H1 (cell line): ENCODE measurements around the gene FEZF1. TPM values are rescaled to one million over a fixed set of nuclear protein-coding genes. Genes with fewer than 3 reads are reported as not detected.

Source experiments
- CTCF ChIA-PET: fragments of 300-600 bp; sonication (Branson Sonifier 250); formaldehyde crosslinking; loops from one replicate; lab custom pipeline; 2021; ENCODE audit not compliant: partially characterized antibody; lab: Charles Lee
- POLR2A ChIA-PET: fragments of 300-600 bp; sonication (Branson Sonifier 250); formaldehyde crosslinking; loops from one replicate; lab custom pipeline; 2021; ENCODE audit warnings: inconsistent platforms; ENCODE audit not compliant: partially characterized antibody; lab: Charles Lee
- DNase-seq, 2 experiments: peaks; one replicate each; pipeline versions ENCODE4 v3.0.0 to v3.0.0-alpha.2; 2010 to 2022; ENCODE audit warnings: low spot score in 2 of 2, low read depth in 1 of 2, mixed read lengths in 1 of 2
- FAIRE-seq: peaks from 2 replicates; lab custom pipeline; 2011; peaks lifted over from hg19 to GRCh38; lab: Jason Lieb, UNC
- H2AFZ ChIP-seq: 2 replicates; pipeline ENCODE4 v1.8.1; 2012; ENCODE audit warnings: low read length, inconsistent platforms
- H2AK5ac ChIP-seq: 2 replicates; pipeline ENCODE4 v1.6.1; 2013; ENCODE audit warnings: low read depth, low read length
- H2BK120ac ChIP-seq: replicated peaks from 2 replicates; pipeline ENCODE3; 2013; ENCODE audit warnings: low read depth, low read length, inconsistent platforms
- H2BK12ac ChIP-seq: 2 replicates; pipeline ENCODE4 v1.6.1; 2013; ENCODE audit warnings: low read depth, low read length
- H2BK15ac ChIP-seq: 2 replicates; pipeline ENCODE4 v1.6.1; 2013; ENCODE audit warnings: low read length
- H2BK20ac ChIP-seq: 2 replicates; pipeline ENCODE4 v1.6.1; 2013; ENCODE audit warnings: low read length
- H2BK5ac ChIP-seq: 2 replicates; pipeline ENCODE4 v1.6.1; 2013; ENCODE audit warnings: low read depth, low read length
- H3K14ac ChIP-seq: 2 replicates; pipeline ENCODE4 v1.6.1; 2013; ENCODE audit warnings: inconsistent platforms; ENCODE audit not compliant: insufficient read length
- H3K18ac ChIP-seq: 2 replicates; pipeline ENCODE4 v1.6.1; 2013; ENCODE audit warnings: low read length; ENCODE audit errors: extremely low read depth
- H3K23ac ChIP-seq: 2 replicates; pipeline ENCODE4 v1.6.1; 2013; ENCODE audit warnings: inconsistent platforms; ENCODE audit not compliant: insufficient read length
- H3K23me2 ChIP-seq: 2 replicates; pipeline ENCODE4 v1.6.1; 2013; ENCODE audit warnings: low read depth, low read length
- H3K27ac ChIP-seq: 2 replicates; pipeline ENCODE4 v1.6.1; 2011; ENCODE audit warnings: low read depth, low read length, inconsistent platforms
- H3K27me3 ChIP-seq, 4 experiments: replicated peaks in 1 of 4; 1 replicate in 1 of 4; 2 replicates in 3 of 4; pipeline versions ENCODE4 v1.6.1 to v1.8.1; 2011 to 2013; ENCODE audit warnings: low read length in 3 of 4, mild to moderate bottlenecking in 3 of 4, inconsistent platforms in 2 of 4, mixed read lengths in 2 of 4, moderate library complexity in 1 of 4; ENCODE audit not compliant: control insufficient read depth in 3 of 4, insufficient read depth in 3 of 4; ENCODE audit errors: extremely low read depth in 1 of 4
- H3K36me3 ChIP-seq, 4 experiments: 2 replicates each; pipeline versions ENCODE4 v1.6.1 to v1.8.1; 2011 to 2013; ENCODE audit warnings: mild to moderate bottlenecking in 4 of 4, low read length in 3 of 4, moderate library complexity in 2 of 4, control low read depth in 1 of 4, inconsistent platforms in 1 of 4; ENCODE audit not compliant: insufficient read depth in 4 of 4, control insufficient read depth in 2 of 4
- H3K4ac ChIP-seq: replicated peaks from 2 replicates; pipeline ENCODE3; 2013; ENCODE audit warnings: low read length, low read depth, mixed read lengths, inconsistent platforms; ENCODE audit not compliant: insufficient read length
- H3K4me1 ChIP-seq, 4 experiments: replicated peaks in 1 of 4; 1 replicate in 1 of 4; 2 replicates in 3 of 4; pipeline versions ENCODE4 v1.6.1 to v1.8.1; 2011 to 2013; ENCODE audit warnings: low read length in 3 of 4, inconsistent platforms in 2 of 4, mixed read lengths in 1 of 4; ENCODE audit not compliant: insufficient read depth in 4 of 4, control insufficient read depth in 3 of 4
- H3K4me2 ChIP-seq, 2 experiments: 2 replicates each; pipeline versions ENCODE4 v1.6.1 to v1.8.1; 2011 to 2013; ENCODE audit warnings: low read depth in 2 of 2, low read length in 2 of 2, control low read depth in 1 of 2, inconsistent platforms in 1 of 2, mild to moderate bottlenecking in 1 of 2; ENCODE audit not compliant: insufficient read depth in 1 of 2
- H3K4me3 ChIP-seq, 4 experiments: fragments of 200-600, 300-600 bp in 1 of 4; sonication (generic), shearing (Covaris generic), sonication (Bioruptor Twin) in 1 of 4; 2 replicates each; pipeline versions ENCODE4 v1.5.1 to v1.8.1; 2011 to 2016; ENCODE audit warnings: low read length in 4 of 4, low read depth in 3 of 4, control low read depth in 2 of 4, inconsistent platforms in 2 of 4, mild to moderate bottlenecking in 2 of 4, mixed read lengths in 1 of 4, moderate library complexity in 1 of 4; ENCODE audit not compliant: insufficient read depth in 2 of 4; ENCODE audit errors: extremely low read depth in 1 of 4
- H3K56ac ChIP-seq: replicated peaks from 2 replicates; pipeline ENCODE3; 2013; ENCODE audit warnings: low read depth, mild to moderate bottlenecking, mixed read lengths, low read length, inconsistent platforms; ENCODE audit not compliant: insufficient read length
- H3K79me1 ChIP-seq: 2 replicates; pipeline ENCODE4 v1.6.1; 2013; ENCODE audit warnings: low read depth, low read length, control low read depth
- H3K79me2 ChIP-seq, 2 experiments: 2 replicates each; pipeline versions ENCODE4 v1.6.1 to v1.8.1; 2012 to 2013; ENCODE audit warnings: low read length in 2 of 2, mild to moderate bottlenecking in 2 of 2, inconsistent platforms in 1 of 2; ENCODE audit not compliant: insufficient read depth in 2 of 2, control insufficient read depth in 1 of 2
- H3K9ac ChIP-seq, 4 experiments: replicated peaks in 1 of 4; 1 replicate in 1 of 4; 2 replicates in 3 of 4; pipeline versions ENCODE4 v1.6.1 to v1.8.1; 2011 to 2013; ENCODE audit warnings: low read depth in 3 of 4, low read length in 3 of 4, control low read depth in 2 of 4, mild to moderate bottlenecking in 2 of 4, moderate library complexity in 2 of 4, inconsistent platforms in 1 of 4; ENCODE audit errors: extremely low read depth in 1 of 4
- H3K9me3 ChIP-seq, 2 experiments: 2 replicates each; pipeline versions ENCODE4 v1.6.1 to v1.8.1; 2012 to 2013; ENCODE audit warnings: mild to moderate bottlenecking in 2 of 2, moderate library complexity in 2 of 2, control low read depth in 1 of 2, inconsistent platforms in 1 of 2, low read depth in 1 of 2, low read length in 1 of 2, mixed read lengths in 1 of 2; ENCODE audit not compliant: insufficient read depth in 2 of 2
- H4K20me1 ChIP-seq, 2 experiments: replicated peaks in 1 of 2; 2 replicates each; pipeline versions ENCODE3 to v1.8.1; 2011 to 2013; ENCODE audit warnings: inconsistent platforms in 2 of 2, low read length in 2 of 2, mild to moderate bottlenecking in 1 of 2; ENCODE audit not compliant: insufficient read depth in 2 of 2, control insufficient read depth in 1 of 2
- H4K5ac ChIP-seq: 2 replicates; pipeline ENCODE4 v1.6.1; 2013; ENCODE audit warnings: low read length, low read depth, mixed read lengths, inconsistent platforms; ENCODE audit not compliant: insufficient read length
- H4K8ac ChIP-seq: 2 replicates; pipeline ENCODE4 v1.8.0; 2013; ENCODE audit warnings: mild to moderate bottlenecking, moderate library complexity, low read length, inconsistent platforms; ENCODE audit not compliant: insufficient read depth; ENCODE audit errors: extremely low read depth
- H4K91ac ChIP-seq: replicated peaks from 2 replicates; pipeline ENCODE3; 2013; ENCODE audit warnings: low read length, mixed read lengths, inconsistent platforms; ENCODE audit not compliant: insufficient read length
- ATF3 ChIP-seq: IDR thresholded peaks from 2 replicates; pipeline ENCODE4 v1.6.1; 2011; ENCODE audit warnings: low read depth, mild to moderate bottlenecking, low read length; ENCODE audit not compliant: insufficient read depth
- CTCF ChIP-seq, 3 experiments: IDR thresholded peaks; 1 replicate in 2 of 3; 2 replicates in 1 of 3; pipeline versions ENCODE4 v1.5.1 to v1.6.1; 2011; ENCODE audit warnings: low read length in 3 of 3, mild to moderate bottlenecking in 3 of 3, inconsistent platforms in 2 of 3, low read depth in 1 of 3, moderate library complexity in 1 of 3; ENCODE audit not compliant: insufficient read depth in 1 of 3; ENCODE audit errors: control extremely low read depth in 1 of 3
- EZH2 ChIP-seq: fragments of 200-600 bp; sonication (generic); IDR thresholded peaks from 2 replicates; pipeline ENCODE4 v1.7.1; 2012; ENCODE audit warnings: low read depth, mild to moderate bottlenecking, moderate library complexity, low read length, inconsistent platforms; ENCODE audit not compliant: severe bottlenecking
- GTF2F1 ChIP-seq: IDR thresholded peaks from 2 replicates; pipeline ENCODE4 v1.6.1; 2012; ENCODE audit warnings: low read depth, low read length, improper control_type of control experiment, borderline replicate concordance
- MAX ChIP-seq: IDR thresholded peaks from 2 replicates; pipeline ENCODE4 v1.6.1; 2012; ENCODE audit warnings: inconsistent platforms
- NANOG ChIP-seq: IDR thresholded peaks from 2 replicates; pipeline ENCODE4 v1.6.1; 2011; ENCODE audit warnings: low read length, low read depth, mild to moderate bottlenecking, inconsistent platforms; ENCODE audit not compliant: insufficient read depth, poor library complexity, severe bottlenecking
- POLR2A ChIP-seq, 2 experiments: IDR thresholded peaks; 1 replicate in 1 of 2; 2 replicates in 1 of 2; pipeline ENCODE4 v1.6.1; 2011; ENCODE audit warnings: low read depth in 2 of 2, low read length in 2 of 2, mild to moderate bottlenecking in 2 of 2; ENCODE audit errors: control extremely low read depth in 1 of 2
- SP2 ChIP-seq: IDR thresholded peaks from 2 replicates; pipeline ENCODE4 v1.6.1; 2012; ENCODE audit warnings: mild to moderate bottlenecking, low read length, inconsistent platforms
- YY1 ChIP-seq: IDR thresholded peaks from 2 replicates; pipeline ENCODE4 v1.6.1; 2011; ENCODE audit warnings: low read depth, mild to moderate bottlenecking, low read length
- WGBS, 2 experiments: shearing (Covaris generic) in 1 of 2; methylation state at CpG; one replicate each; pipeline versions ENCODE4 v1.1.6 to v1.1.7; 2013 to 2015; ENCODE audit warnings: low lambda C conversion rate in 2 of 2, mixed read lengths in 2 of 2, inconsistent platforms in 1 of 2, low coverage in 1 of 2, missing lambda C conversion rate in 1 of 2; ENCODE audit not compliant: insufficient replicate concordance in 2 of 2, insufficient coverage in 1 of 2, insufficient read length in 1 of 2; ENCODE audit errors: extremely low coverage in 1 of 2, missing lambda C conversion rate in 1 of 2; 5-methylcytosine and 5-hydroxymethylcytosine counted together
- polyA plus RNA-seq, 7 experiments: library from polyadenylated mRNA; depleted of rRNA in 3 of 7; stranded (reverse) in 5 of 7; unstranded in 2 of 7; fragments of >200 nt in 5 of 7; fragments of 200-250 nt in 2 of 7; gene quantifications; 1 replicate in 5 of 7; 2 replicates in 1 of 7; 4 replicates in 1 of 7; pipeline versions ENCODE4 v1.2.1 to v1.2.3, GENCODE V29; 2011 to 2013; ENCODE audit warnings: missing spikeins in 2 of 7, mixed read lengths in 2 of 7
- total RNA-seq: library from RNA; stranded (reverse); fragmentation: NEBNext Ultra II Directional; extraction: Animal tissue kit (Norgen Biotek cat#: 25700); gene quantifications from 2 replicates; pipeline ENCODE4 v1.2.1, GENCODE V29; 2021

FEZF1 gene
- total and polyA plus RNA-seq, 2 of the 8 experiments (the other 6 are each of a cell fraction or from before 2014, with no cell fraction given): 10.6 to 15.7 TPM

DNA sequence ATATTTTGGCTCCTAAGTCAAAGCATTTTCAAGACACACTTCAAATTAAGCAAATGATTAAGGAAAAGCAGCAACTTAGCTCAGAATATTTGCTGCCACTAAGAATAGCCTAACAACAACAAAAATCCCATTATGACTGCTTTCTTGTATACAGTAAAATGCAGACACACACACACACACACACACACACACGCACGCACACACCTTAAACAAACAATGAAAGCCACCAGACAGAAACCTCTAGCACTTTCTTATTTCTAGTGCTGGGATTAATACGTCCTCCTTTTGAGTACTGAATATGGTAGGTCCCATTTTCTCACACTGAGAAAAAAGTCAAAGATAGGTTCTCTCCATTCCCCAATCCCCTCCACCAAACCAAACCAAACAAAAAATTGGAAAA, 23.4 kb upstream of the FEZF1 start:
- Histone ChIP-seq H3K4ac (no peak overlapping the region), H3K23me2 (no peaks in the 10 kb centered on the region; the same call in none of the 2 replicates), H3K27ac (peak overlapping the region; percentile 0; the same call in 1 of the 2 replicates), H3K9me3 (no peaks in the 10 kb centered on the region), H2BK5ac (no peak overlapping the region), H2BK12ac (no peak overlapping the region), H3K27me3 (no peaks in the 10 kb centered on the region), H2BK120ac (no peak overlapping the region), H2AFZ (no peak overlapping the region), H3K56ac (no peak overlapping the region), H4K20me1 (no peaks in the 10 kb centered on the region), H2BK20ac (no peak overlapping the region), H2AK5ac (no peak overlapping the region), H3K23ac (no peak overlapping the region), H3K18ac (no peak overlapping the region; the same call in 1 of the 2 replicates), H4K8ac (no peak overlapping the region), H4K5ac (peak overlapping the region; percentile 34), H3K4me2 (peak overlapping the region; percentile 43 to 52), H3K4me3 (peak overlapping the region in 1 of 4 experiments; percentile 23; a peak in 1 of 8 replicates), H3K4me1 (peaks cover 5 to 23% (median 13%) of the 10 kb centered on the region in 4 experiments; a peak in 6 of 7 replicates), H2BK15ac (no peak overlapping the region), H4K91ac (no peak overlapping the region), H3K36me3 (no peaks in the 10 kb centered on the region), H3K79me2 (no peaks in the 10 kb centered on the region), H3K79me1 (no peaks in the 10 kb centered on the region), H3K14ac (no peak overlapping the region), H3K9ac (no peak overlapping the region)
- no peak for FAIRE-seq
- WGBS, 2 experiments: 55% methylated on average over 3 of the region's 3 CpGs; no CpG with 5 or more reads in 1 of the 2 experiments
- POLR2A ChIA-PET: interaction anchor here (1.1 kb wide), 1 partner anchor 11 kb away, joined by 3 read pairs; no protein-coding TSS in a partner anchor
- no peak for DNase-seq
- CTCF ChIA-PET: interaction anchor here (0.6 to 1.5 kb wide), 4 partner anchors 11 to 134 kb away, joined by 3 to 7 read pairs (median 4); no protein-coding TSS in a partner anchor
- TF ChIP-seq YY1 (no peak), POLR2A (IDR thresholded peaks at IDR 0.05; ENCODE audit: control extremely low read depth in 1 of 2, low read depth in 2 of 2, low read length in 2 of 2) (no peak), GTF2F1 (no peak), SP2 (no peak), MAX (no peak), CTCF (IDR thresholded peaks at IDR 0.05; ENCODE audit: control extremely low read depth in 1 of 3, insufficient read depth in 1 of 3, low read depth in 1 of 3, low read length in 3 of 3) (no peak), EZH2 (no peak), NANOG (no peak), ATF3 (no peak)
